GM21737 (cell line): Measurements from ENCODE around the gene FTO.

Experiments used
- ATAC-seq: cut with Tn5 transposase; IDR thresholded peaks from one replicate; pipeline ENCODE4 v1.9.1; 2021; ENCODE audit warnings: mild to moderate bottlenecking, moderate library complexity; ENCODE audit not compliant: unreplicated experiment

Gene FTO

GRCh38 chr16:53894686-53895085, 190.7 kb downstream of the FTO start:
- ATAC-seq: no peak

- no peak for ATAC-seq
These were observed 191.5 kb downstream of the FTO start for GRCh38 chr16:53895433-53895832.

- ATAC-seq: no peak
These were observed 191.9 kb downstream of the FTO start for GRCh38 chr16:53895851-53896250.

GRCh38 chr16:53896722-53897121, 192.8 kb downstream of the FTO start:
- ATAC-seq: no peak

- no peak for ATAC-seq
These were observed 195.0 kb downstream of the FTO start for GRCh38 chr16:53898993-53899392.

- no peak for ATAC-seq
These were observed 195.5 kb downstream of the FTO start for GRCh38 chr16:53899431-53899830.

- no peak for ATAC-seq
These were observed 196.7 kb downstream of the FTO start for GRCh38 chr16:53900667-53901066.

GRCh38 chr16:53901408-53901807, 197.5 kb downstream of the FTO start:
- no peak for ATAC-seq

- ATAC-seq: no peak
These were observed 200.6 kb downstream of the FTO start for GRCh38 chr16:53904533-53904932.

GRCh38 chr16:53905028-53905427, 201.1 kb downstream of the FTO start:
- no peak for ATAC-seq

- ATAC-seq: no peak
These were observed 204.8 kb downstream of the FTO start for GRCh38 chr16:53908731-53909130.

- ATAC-seq: no peak
These were observed 207.0 kb downstream of the FTO start for GRCh38 chr16:53910990-53911389.

- no peak for ATAC-seq
These were observed 207.6 kb downstream of the FTO start for GRCh38 chr16:53911513-53911912.

GRCh38 chr16:53912155-53912554, 208.2 kb downstream of the FTO start:
- no peak for ATAC-seq

- no peak for ATAC-seq
These were observed 209.3 kb downstream of the FTO start for GRCh38 chr16:53913099-53913870.

- no peak for ATAC-seq
These were observed 210.0 kb downstream of the FTO start for GRCh38 chr16:53913920-53914319.

- no peak for ATAC-seq
These were observed 210.8 kb downstream of the FTO start for GRCh38 chr16:53914736-53915135.

GRCh38 chr16:53915452-53916160, 211.7 kb downstream of the FTO start:
- no peak for ATAC-seq

GRCh38 chr16:53920988-53921387, 217.0 kb downstream of the FTO start:
- ATAC-seq: no peak

GRCh38 chr16:53922067-53922806, 218.3 kb downstream of the FTO start:
- ATAC-seq: no peak

GRCh38 chr16:53922807-53923571, 219.0 kb downstream of the FTO start:
- no peak for ATAC-seq
